HUDEP-2 (cell line): ENCODE results near the gene LCN10.
"Not testable (repeated sequence)": the region's sequence is repeated elsewhere in the genome, so short reads cannot be mapped to it uniquely, and the experiment has no call there.

Source experiments
- DNase-seq, 76 experiments: peaks; one replicate each; lab custom pipeline; 2025; ENCODE audit not compliant: unreplicated experiment in 76 of 76; lab: John Stamatoyannopoulos, UW

Gene LCN10

GRCh38 chr9:136722969-136723356 is 19.8 kb downstream of the LCN10 start:
- peak in 10 of 76 experiments; percentile 10 to 49 (median 28) for DNase-seq

GRCh38 chr9:136722093-136722968 is 20.4 kb downstream of the LCN10 start:
- peak in 5 of 76 experiments; percentile 5 to 49 (median 33) for DNase-seq

GRCh38 chr9:136721339-136722092 is 21.2 kb downstream of the LCN10 start:
- DNase-seq, result peak in 9 of 76 experiments; percentile 19 to 49 (median 32)

- DNase-seq, result no peak
Observed at GRCh38 chr9:136720898-136721338, 21.8 kb downstream of the LCN10 start.

GRCh38 chr9:136720251-136720897 is 22.4 kb downstream of the LCN10 start:
- DNase-seq, result no peak

GRCh38 chr9:136719195-136719880 is 23.4 kb downstream of the LCN10 start:
- DNase-seq, result peak in 1 of 76 experiments; percentile 17

- DNase-seq, result no peak
Observed at GRCh38 chr9:136718345-136719194, 24.2 kb downstream of the LCN10 start.

GRCh38 chr9:136717399-136717798 is 25.3 kb downstream of the LCN10 start:
- no peak for DNase-seq

- DNase-seq, result no peak
Observed at GRCh38 chr9:136714893-136715274, 27.9 kb downstream of the LCN10 start.

GRCh38 chr9:136714096-136714892 is 28.4 kb downstream of the LCN10 start:
- DNase-seq, result no peak

GRCh38 chr9:136713550-136713949 is 29.2 kb downstream of the LCN10 start:
- no peak for DNase-seq

- no peak for DNase-seq
Observed at GRCh38 chr9:136712690-136713544, 29.8 kb downstream of the LCN10 start.

GRCh38 chr9:136711751-136712689 is 30.7 kb downstream of the LCN10 start, which contains the start of gene DIPK1B:
Gene DIPK1B, plus strand, starts transcription at chr9:136712572. Its CDS starts 94 bp downstream, at chr9:136712666.
- DNase-seq, result no peak

GRCh38 chr9:136711219-136711648 is 31.5 kb downstream of the LCN10 start:
- DNase-seq, result not testable (repeated sequence)

- no peak for DNase-seq
Observed at GRCh38 chr9:136710543-136710942, 32.2 kb downstream of the LCN10 start.

GRCh38 chr9:136709454-136710109 is 33.2 kb downstream of the LCN10 start:
- DNase-seq, result no peak
